NCI-H446 treated with DMSO at 0.1 percent for 48 hours (cell line): ENCODE results near the gene RAB4A.

ENCODE experiments used
- DNase-seq: peaks from one replicate; lab custom pipeline; 2025; lab: John Stamatoyannopoulos, UW

Gene RAB4A

GRCh38 chr1:229244091-229244490, 26.8 kb upstream of the RAB4A start:
- DNase-seq = no peak

GRCh38 chr1:229247871-229248270, 23.0 kb upstream of the RAB4A start:
- DNase-seq = no peak

GRCh38 chr1:229248821-229249817, 21.8 kb upstream of the RAB4A start:
- no peak for DNase-seq

GRCh38 chr1:229249854-229250644, 20.9 kb upstream of the RAB4A start:
- DNase-seq = no peak

- no peak for DNase-seq
These were observed 19.7 kb upstream of the RAB4A start for GRCh38 chr1:229251185-229251584.

- DNase-seq = no peak
These were observed 18.5 kb upstream of the RAB4A start for GRCh38 chr1:229252228-229252984.

GRCh38 chr1:229253151-229253974, 17.5 kb upstream of the RAB4A start:
- no peak for DNase-seq

- DNase-seq = peak; percentile 48
These were observed 15.9 kb upstream of the RAB4A start for GRCh38 chr1:229254910-229255541.

GRCh38 chr1:229258031-229258756, 12.7 kb upstream of the RAB4A start:
- DNase-seq = peak; percentile 42

- DNase-seq = no peak
These were observed 12.2 kb upstream of the RAB4A start for GRCh38 chr1:229258757-229259060.

GRCh38 chr1:229260297-229260696, 10.6 kb upstream of the RAB4A start:
- no peak for DNase-seq

GRCh38 chr1:229262239-229262638, 8.7 kb upstream of the RAB4A start:
- no peak for DNase-seq

- no peak for DNase-seq
These were observed 7.7 kb upstream of the RAB4A start for GRCh38 chr1:229263254-229263653.

- no peak for DNase-seq
These were observed 6.8 kb upstream of the RAB4A start for GRCh38 chr1:229264068-229264467.

- no peak for DNase-seq
These were observed 6.4 kb upstream of the RAB4A start for GRCh38 chr1:229264487-229264886.

- DNase-seq = no peak
These were observed 4.6 kb upstream of the RAB4A start for GRCh38 chr1:229266274-229266673.

- no peak for DNase-seq
These were observed 3.9 kb upstream of the RAB4A start for GRCh38 chr1:229266832-229267500.

GRCh38 chr1:229268505-229268904, 2.4 kb upstream of the RAB4A start:
- no peak for DNase-seq

- DNase-seq = no peak
These were observed 693 bp downstream of the RAB4A start for GRCh38 chr1:229271448-229272159.
